Fibroblast of lung (primary cell): ENCODE data around the gene ANKRD40.

ENCODE experiments used
- EZH2 ChIP-seq: IDR thresholded peaks from 2 replicates; pipeline ENCODE4 v1.5.1; 2012; ENCODE audit warnings: low read length, control low read depth, mild to moderate bottlenecking; ENCODE audit errors: missing control alignments
- TF ChIP-seq, protein P1 (sequence below), 2 donors: IDR thresholded peaks in 1 of 2; conservative IDR thresholded peaks in 1 of 2; 1 replicate in 1 of 2; 2 replicates in 1 of 2; pipeline ENCODE4 v1.5.1; 2011 to 2012; ENCODE audit warnings: low read length in 2 of 2, control low read depth in 1 of 2, inconsistent platforms in 1 of 2, low read depth in 1 of 2, mild to moderate bottlenecking in 1 of 2

DNA sequence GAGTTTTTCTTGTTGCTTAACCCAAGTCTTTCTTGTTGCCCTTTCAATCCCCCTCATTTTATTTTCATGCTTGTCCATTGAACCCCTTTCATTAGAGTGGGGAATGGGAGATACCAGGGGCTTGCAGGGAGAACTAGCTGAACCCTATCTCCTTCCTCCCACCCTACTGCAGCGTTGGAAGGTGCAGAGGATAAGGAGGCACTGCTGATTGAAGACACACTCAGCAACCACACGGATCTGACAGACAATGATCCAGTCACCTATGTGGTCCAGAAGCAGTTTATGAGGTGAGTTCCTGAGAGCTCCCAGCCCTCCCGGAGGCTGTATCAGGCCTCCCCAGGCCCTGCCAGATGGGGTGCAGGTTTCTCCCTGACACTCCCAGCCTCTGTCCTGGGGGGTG is 32.5 kb downstream of the ANKRD40 start:
- TF ChIP-seq, protein P1, sequence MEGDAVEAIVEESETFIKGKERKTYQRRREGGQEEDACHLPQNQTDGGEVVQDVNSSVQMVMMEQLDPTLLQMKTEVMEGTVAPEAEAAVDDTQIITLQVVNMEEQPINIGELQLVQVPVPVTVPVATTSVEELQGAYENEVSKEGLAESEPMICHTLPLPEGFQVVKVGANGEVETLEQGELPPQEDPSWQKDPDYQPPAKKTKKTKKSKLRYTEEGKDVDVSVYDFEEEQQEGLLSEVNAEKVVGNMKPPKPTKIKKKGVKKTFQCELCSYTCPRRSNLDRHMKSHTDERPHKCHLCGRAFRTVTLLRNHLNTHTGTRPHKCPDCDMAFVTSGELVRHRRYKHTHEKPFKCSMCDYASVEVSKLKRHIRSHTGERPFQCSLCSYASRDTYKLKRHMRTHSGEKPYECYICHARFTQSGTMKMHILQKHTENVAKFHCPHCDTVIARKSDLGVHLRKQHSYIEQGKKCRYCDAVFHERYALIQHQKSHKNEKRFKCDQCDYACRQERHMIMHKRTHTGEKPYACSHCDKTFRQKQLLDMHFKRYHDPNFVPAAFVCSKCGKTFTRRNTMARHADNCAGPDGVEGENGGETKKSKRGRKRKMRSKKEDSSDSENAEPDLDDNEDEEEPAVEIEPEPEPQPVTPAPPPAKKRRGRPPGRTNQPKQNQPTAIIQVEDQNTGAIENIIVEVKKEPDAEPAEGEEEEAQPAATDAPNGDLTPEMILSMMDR (conservative IDR thresholded peaks at IDR 0.05 in 1 of 2, IDR thresholded peaks at IDR 0.05 in 1 of 2; ENCODE audit: low read depth in 1 of 2, low read length in 2 of 2) = no peak
- no peak for TF ChIP-seq EZH2
